Activated CD4-positive, CD25-positive, alpha-beta regulatory T cell treated with anti-CD3 and anti-CD28 coated beads, Interleukin-2, amount 50 U/mL, for 16 hours (primary cell): ENCODE measurements around the gene GRIA1.

Experiments used
- DNase-seq: peaks from one replicate; pipeline ENCODE4 v3.0.0-alpha.2; 2020; ENCODE audit warnings: low read depth, low spot score

GRIA1 gene

GRCh38 chr5:153779836-153780235, 289.4 kb downstream of the GRIA1 start:
- no peak for DNase-seq

DNA sequence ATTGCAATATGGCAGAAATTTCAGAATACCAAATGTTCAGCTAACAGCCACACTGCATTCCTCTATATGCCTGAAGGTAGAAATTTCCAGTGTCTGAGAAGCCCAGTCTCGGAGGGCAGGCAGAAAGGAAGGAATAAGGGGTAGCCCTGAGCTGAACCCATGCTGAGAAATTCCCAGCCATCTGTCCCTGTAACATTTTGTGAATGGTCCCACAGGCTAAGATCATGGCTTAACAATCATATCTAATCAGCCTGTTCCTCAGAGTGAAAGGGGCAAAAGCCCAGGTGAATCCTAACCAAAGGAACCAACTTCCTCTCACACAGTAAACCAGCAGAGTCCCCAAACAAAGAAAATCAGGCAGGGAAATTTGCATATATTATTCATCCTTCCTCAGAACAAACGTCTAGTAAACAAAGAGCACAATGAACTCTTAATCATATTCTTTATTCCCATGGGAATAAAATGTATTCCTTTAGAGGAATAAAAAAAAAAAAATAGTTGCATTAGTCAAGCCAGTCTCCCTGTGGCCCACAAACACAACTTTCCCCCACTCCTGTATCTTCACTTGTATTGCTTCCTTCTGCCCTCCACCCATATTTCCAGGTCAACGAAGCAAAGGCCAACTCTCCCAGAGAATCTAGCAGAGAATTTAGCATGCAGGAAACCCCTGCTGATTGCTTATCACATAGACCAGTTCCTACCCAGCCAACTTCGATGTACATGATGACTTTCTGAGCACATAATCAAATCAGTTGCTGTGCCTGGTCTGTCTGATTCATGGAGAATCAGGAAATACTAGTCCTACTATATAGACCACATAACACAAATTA, 290.6 kb downstream of the GRIA1 start:
- DNase-seq = no peak

DNA sequence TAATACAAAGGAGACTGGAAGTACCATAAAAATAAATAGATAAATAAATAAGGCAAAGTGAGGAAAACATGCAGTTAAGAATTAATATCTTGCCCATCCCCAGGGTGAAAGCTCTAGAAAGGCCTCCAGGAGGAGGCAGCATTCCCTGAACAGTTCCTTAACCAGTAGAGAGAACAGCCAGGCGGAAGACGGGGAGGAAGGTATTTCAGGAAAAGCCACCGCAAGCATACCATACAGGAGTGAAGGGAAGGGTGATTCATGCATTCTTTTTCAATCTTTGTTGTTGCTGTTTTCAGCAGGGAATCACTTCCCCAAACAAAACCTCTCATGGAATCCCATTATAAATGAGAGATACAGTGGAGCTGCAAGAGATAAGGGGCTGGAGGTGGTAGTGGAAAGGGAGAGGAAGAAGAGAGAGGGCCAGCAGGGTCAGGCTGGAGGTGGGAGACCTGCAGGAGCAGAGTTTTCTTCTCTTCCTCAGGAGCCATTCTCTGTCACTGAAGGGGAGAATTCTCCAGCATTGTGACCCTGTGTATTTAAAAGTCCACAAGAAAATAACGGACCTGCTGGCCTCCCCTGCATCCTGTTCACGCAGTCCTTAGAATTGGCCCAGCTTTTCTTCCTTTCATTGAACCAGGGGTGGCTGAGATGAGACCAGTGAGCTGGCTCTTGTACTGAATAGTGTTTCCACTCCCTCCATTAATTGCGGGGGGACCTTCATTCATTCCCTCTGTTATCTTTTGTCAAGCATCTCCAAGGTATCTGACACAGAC, 292.3 kb downstream of the GRIA1 start:
- DNase-seq = no peak

GRCh38 chr5:153783362-153783658, 292.8 kb downstream of the GRIA1 start:
- no peak for DNase-seq

DNA sequence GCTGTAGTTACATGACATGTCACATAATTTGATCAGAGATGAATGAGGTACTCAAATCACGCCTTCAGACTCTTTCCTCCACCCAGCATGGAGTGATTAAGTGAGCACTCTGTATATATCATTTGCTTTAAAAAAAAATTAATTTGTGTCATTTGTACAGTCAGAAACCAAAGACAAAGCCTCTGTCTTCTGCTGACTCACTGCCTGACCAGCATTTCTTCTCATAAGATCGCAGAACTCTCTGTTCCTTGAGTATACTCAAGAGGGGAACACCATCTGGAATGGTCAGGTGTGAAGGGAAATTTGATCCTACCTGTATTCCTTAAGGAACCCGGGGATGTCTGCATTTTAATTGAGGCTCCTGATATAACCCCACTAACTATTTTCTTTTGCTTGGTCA, 293.8 kb downstream of the GRIA1 start:
- no peak for DNase-seq

- DNase-seq = no peak
Measured at GRCh38 chr5:153791339-153791738, 300.9 kb downstream of the GRIA1 start.

DNA sequence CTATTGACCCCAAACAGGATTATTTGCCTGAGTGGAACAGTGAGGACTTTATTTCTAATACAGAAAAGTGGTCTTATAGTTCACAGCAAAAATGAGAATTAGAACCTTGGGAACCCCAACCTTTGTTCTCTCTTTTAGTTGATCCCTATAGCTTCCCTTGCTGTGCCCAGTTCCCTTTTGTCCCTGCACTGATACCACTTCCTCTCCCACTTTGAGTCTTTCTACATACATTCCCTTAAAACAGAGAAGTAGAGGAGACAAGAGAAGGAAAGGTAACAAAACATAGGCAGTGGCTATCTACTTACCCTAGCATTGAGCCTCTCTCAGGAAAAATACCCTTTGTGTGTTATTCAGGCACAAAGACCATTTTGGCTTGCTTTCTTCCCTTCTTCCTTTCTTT, 301.8 kb downstream of the GRIA1 start:
- DNase-seq = no peak

- no peak for DNase-seq
Measured at GRCh38 chr5:153793699-153794098, 303.2 kb downstream of the GRIA1 start.

GRCh38 chr5:153794327-153794726, 303.9 kb downstream of the GRIA1 start:
- DNase-seq = no peak

- DNase-seq = no peak
Measured at GRCh38 chr5:153796527-153796926, 306.1 kb downstream of the GRIA1 start.

DNA sequence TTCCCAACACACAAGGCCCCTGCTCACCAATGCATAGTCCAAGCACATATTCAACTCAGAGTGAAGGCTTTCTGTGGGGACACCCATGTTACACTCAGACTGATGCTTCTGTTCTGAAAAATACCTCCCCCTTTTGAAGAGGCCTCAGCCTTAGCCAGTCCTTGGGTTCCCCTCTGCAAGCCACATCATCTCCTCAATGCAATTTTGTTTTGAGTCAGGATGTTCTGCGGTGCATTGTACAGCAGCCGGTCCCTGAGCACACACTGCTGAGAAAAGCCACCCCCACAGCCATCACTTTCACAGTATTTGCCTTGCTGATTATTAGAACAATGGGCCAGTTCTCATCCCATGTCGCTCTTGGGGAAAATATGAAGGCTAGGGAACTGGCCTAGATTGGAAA, 307.0 kb downstream of the GRIA1 start:
- no peak for DNase-seq

DNA sequence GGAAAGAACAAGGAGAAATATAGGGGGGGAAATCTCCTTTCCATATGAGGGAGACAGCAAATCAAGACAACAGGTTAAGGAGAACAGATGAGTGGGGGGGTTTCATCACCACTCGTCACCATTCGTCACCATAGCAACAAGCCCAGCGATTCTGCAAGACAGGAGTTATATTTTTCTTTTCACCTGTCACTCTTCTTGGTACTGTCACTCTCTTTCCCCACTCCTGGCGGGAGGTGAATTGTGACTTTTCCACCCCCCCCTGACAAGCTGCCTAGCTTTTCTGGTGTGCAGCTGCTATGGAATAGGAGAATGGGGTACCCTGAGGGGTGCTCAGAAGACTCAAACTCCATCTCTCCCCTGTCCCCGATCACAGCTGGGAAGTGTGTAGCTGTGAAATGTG, 308.4 kb downstream of the GRIA1 start:
- DNase-seq = no peak

DNA sequence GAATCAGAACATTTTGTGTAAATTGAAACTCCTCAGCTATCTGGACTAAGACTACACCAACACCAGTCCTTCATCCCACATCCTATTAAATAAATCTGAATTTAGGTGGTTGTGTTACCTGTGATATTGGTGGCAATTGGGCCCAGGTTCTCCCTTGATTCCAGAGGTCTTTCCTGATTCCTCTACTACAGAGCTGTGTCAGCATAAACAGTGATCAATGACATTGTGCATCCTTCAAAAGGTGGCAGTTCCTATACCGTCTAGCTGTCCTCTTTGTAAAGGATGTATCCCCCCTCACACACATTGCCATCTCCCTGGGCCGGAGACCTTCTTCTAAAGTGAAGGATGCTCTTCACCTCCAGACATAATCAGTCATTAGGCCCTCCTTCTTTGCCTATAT, 309.0 kb downstream of the GRIA1 start:
- no peak for DNase-seq

GRCh38 chr5:153802050-153802821, 311.8 kb downstream of the GRIA1 start:
- DNase-seq = no peak

GRCh38 chr5:153807801-153808200, 317.3 kb downstream of the GRIA1 start:
- no peak for DNase-seq

- no peak for DNase-seq
Measured at GRCh38 chr5:153809166-153809565, 318.7 kb downstream of the GRIA1 start.

- DNase-seq = no peak
Measured at GRCh38 chr5:153813901-153814300, 323.4 kb downstream of the GRIA1 start.

DNA sequence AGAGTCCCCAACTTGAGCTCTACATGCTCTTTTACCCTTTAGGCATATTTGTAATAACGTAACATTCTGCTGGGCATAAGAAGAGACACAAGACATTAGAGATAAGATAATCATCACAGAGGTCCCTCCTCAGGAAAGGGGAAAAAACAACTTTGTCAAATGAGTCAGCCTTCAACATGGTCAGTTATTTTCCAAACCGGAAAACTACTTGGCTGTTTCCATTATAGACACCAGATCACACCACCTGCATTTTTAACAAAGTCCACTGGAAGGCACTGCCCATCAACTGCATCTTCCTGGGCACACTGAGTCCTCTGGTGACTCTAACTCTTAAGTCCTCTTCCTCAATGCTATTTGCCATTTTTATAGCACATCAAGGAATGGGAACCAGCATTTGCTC, 326.4 kb downstream of the GRIA1 start:
- no peak for DNase-seq

DNA sequence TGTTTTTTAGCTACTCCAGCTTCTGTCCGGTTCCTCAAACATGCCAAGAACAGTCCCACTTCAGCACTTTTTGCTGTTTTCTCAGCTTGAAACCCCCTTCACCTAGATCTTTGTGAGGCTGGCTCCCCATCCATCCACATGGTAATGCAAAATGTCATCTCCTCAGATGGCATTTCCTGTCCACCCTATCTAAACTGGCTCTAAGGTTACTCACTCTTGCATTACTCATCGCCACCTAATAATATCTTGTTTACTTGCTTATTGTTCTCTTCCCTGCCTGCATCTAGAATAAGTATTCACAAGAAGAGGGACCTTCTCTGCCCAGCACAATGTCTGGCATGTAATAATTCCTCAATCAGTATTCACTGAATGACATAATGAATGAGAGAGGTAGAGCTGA, 328.2 kb downstream of the GRIA1 start:
- no peak for DNase-seq

DNA sequence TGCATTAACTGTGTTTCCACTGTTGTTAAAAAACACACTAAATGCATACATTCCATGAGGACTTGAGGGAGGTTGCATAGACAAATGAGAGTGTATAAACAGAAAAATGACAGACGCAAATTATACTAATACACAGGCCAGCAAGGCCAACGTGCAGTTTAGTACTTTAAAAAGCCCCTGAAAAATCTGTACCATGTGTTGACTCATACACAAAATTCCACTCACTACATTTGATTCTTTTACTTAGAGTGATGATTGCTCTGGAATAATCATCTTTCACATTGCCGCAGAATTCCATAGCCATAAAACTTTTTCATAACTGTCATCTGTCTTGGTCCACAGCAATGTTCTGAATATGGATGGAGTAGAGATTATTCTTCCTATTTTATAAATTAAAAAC, 332.6 kb downstream of the GRIA1 start:
- DNase-seq = no peak

GRCh38 chr5:153824909-153825308, 334.4 kb downstream of the GRIA1 start:
- DNase-seq = no peak

- DNase-seq = no peak
Measured at GRCh38 chr5:153827397-153827796, 336.9 kb downstream of the GRIA1 start.
